HL-60 (cell line): ENCODE results near the gene PKN2.

Experiments
- DNase-seq, 2 experiments: peaks; one replicate each; pipeline ENCODE4 v3.0.0-alpha.2; 2010 to 2020; ENCODE audit warnings: low read depth in 1 of 2, low spot score in 1 of 2
- H3K27ac ChIP-seq: fragments of 250-450 bp; sonication (Bioruptor Pico); replicated peaks from 2 replicates; pipeline ENCODE4 v1.5.1; 2020; ENCODE audit warnings: mild to moderate bottlenecking, moderate library complexity
- H3K27me3 ChIP-seq: fragments of 250-450 bp; sonication (Bioruptor Pico); 2 replicates; pipeline ENCODE4 v1.5.1; 2021; ENCODE audit warnings: mild to moderate bottlenecking, moderate library complexity; ENCODE audit not compliant: insufficient read depth, poor library complexity, severe bottlenecking
- H3K4me3 ChIP-seq: replicated peaks from 2 replicates; pipeline ENCODE4 v1.5.1; 2011; ENCODE audit warnings: mild to moderate bottlenecking, control low read depth, low read length; ENCODE audit not compliant: insufficient read depth
- CTCF ChIP-seq: IDR thresholded peaks from one replicate; pipeline ENCODE4 v1.5.1; 2011; ENCODE audit warnings: low read length, control low read depth, inconsistent platforms; ENCODE audit not compliant: insufficient read depth
- GABPA ChIP-seq: IDR thresholded peaks from 2 replicates; pipeline ENCODE4 v1.6.1; 2012; ENCODE audit warnings: low read depth
- POLR2AphosphoS5 ChIP-seq: IDR thresholded peaks from 2 replicates; pipeline ENCODE4 v1.6.1; 2012; ENCODE audit warnings: low read depth
- REST ChIP-seq: IDR thresholded peaks from 2 replicates; pipeline ENCODE4 v1.6.1; 2012; ENCODE audit warnings: low read depth; ENCODE audit not compliant: insufficient replicate concordance
- SPI1 ChIP-seq: IDR thresholded peaks from 2 replicates; pipeline ENCODE4 v1.6.1; 2012; ENCODE audit warnings: low read depth, mild to moderate bottlenecking, borderline replicate concordance

PKN2 gene

GRCh38 chr1:88698140-88698539, 14.1 kb downstream of the PKN2 start:
- no peak overlapping the region for H3K4me3 ChIP-seq
- DNase-seq = no peak
- H3K27ac ChIP-seq = no peak overlapping the region
- TF ChIP-seq GABPA (no peak), SPI1 (no peak), POLR2AphosphoS5 (no peak), CTCF (no peak), REST (no peak)
- no peaks in the 10 kb centered on the region for H3K27me3 ChIP-seq

- no peak overlapping the region for H3K27ac ChIP-seq
- no peak overlapping the region for H3K4me3 ChIP-seq
- no peak for TF ChIP-seq SPI1
- no peak for TF ChIP-seq CTCF
- TF ChIP-seq POLR2AphosphoS5 = no peak
- no peak for TF ChIP-seq GABPA
- TF ChIP-seq REST = no peak
- no peak for DNase-seq
- no peaks in the 10 kb centered on the region for H3K27me3 ChIP-seq
Measured at GRCh38 chr1:88698764-88699163, 14.7 kb downstream of the PKN2 start.

- H3K27ac ChIP-seq = peak overlapping the region; percentile 64
- peak in 1 of 2 experiments; percentile 12 for DNase-seq
- TF ChIP-seq CTCF = no peak
- TF ChIP-seq GABPA = no peak
- no peak for TF ChIP-seq POLR2AphosphoS5
- TF ChIP-seq REST = no peak
- TF ChIP-seq SPI1 = no peak
- H3K4me3 ChIP-seq = no peak overlapping the region
- H3K27me3 ChIP-seq = no peaks in the 10 kb centered on the region
Measured at GRCh38 chr1:88700425-88701013, 16.4 kb downstream of the PKN2 start.
